IMR-90 (cell line): ENCODE results near the gene TNPO1. TPM values are rescaled to one million over a fixed set of nuclear protein-coding genes. Genes with fewer than 3 reads are reported as not detected.

Experiments
- ATAC-seq: fragments of 200-7000 bp; cut with Tn5 transposase; 2 replicates; pipeline ENCODE4 v1.9.1; 2020; ENCODE audit warnings: low read depth, mild to moderate bottlenecking, moderate library complexity
- BruUV-seq: library from RNA; stranded (reverse); fragments of 400-500 nt; replicated peaks from 2 replicates; lab custom pipeline; 2021; lab: Mats Ljungman, UMichigan
- CTCF ChIA-PET: fragments of 300-600 bp; formaldehyde crosslinking; extraction: SDS; loops from one replicate; lab custom pipeline; 2021; ENCODE audit warnings: antibody characterized with exemption; lab: Yijun Ruan, JAX
- POLR2A ChIA-PET: fragments of 300-600 bp; sonication (Branson Sonifier 250); formaldehyde crosslinking; loops from one replicate; lab custom pipeline; 2022; ENCODE audit warnings: antibody characterized with exemption; ENCODE audit not compliant: unreplicated experiment; lab: Charles Lee
- DNase-seq: peaks from one replicate; pipeline ENCODE4 v3.0.0; 2013
- H2AFZ ChIP-seq: replicated peaks from 2 replicates; pipeline ENCODE3; 2013; ENCODE audit warnings: low read length, mild to moderate bottlenecking; ENCODE audit not compliant: poor library complexity
- H2AK5ac ChIP-seq: 2 replicates; pipeline ENCODE4 v1.6.1; 2013; ENCODE audit warnings: low read depth, low read length, inconsistent platforms
- H2AK9ac ChIP-seq: replicated peaks from 2 replicates; pipeline ENCODE3; 2013; ENCODE audit warnings: mild to moderate bottlenecking, low read depth, low read length, moderate library complexity; ENCODE audit not compliant: poor library complexity
- H2BK120ac ChIP-seq: 2 replicates; pipeline ENCODE4 v1.6.1; 2013; ENCODE audit warnings: low read depth, low read length, inconsistent platforms
- H2BK15ac ChIP-seq: 3 replicates; pipeline ENCODE4 v1.6.1; 2013; ENCODE audit warnings: low read depth, low read length, inconsistent platforms
- H2BK20ac ChIP-seq: 2 replicates; pipeline ENCODE4 v1.6.1; 2013; ENCODE audit warnings: low read depth, mild to moderate bottlenecking, inconsistent platforms, low read length, moderate library complexity
- H2BK5ac ChIP-seq: 2 replicates; pipeline ENCODE4 v1.6.1; 2013; ENCODE audit warnings: mild to moderate bottlenecking, low read depth, low read length, inconsistent platforms; ENCODE audit not compliant: poor library complexity, severe bottlenecking
- H3K14ac ChIP-seq: replicated peaks from 2 replicates; pipeline ENCODE4 v1.6.1; 2013; ENCODE audit warnings: low read depth, low read length, inconsistent platforms
- H3K18ac ChIP-seq: 2 replicates; pipeline ENCODE4 v1.6.1; 2013; ENCODE audit warnings: low read depth, low read length, control low read depth
- H3K23ac ChIP-seq: 2 replicates; pipeline ENCODE4 v1.6.1; 2013; ENCODE audit warnings: low read depth, low read length, inconsistent platforms
- H3K27ac ChIP-seq: 2 replicates; pipeline ENCODE4 v1.5.1; 2013; ENCODE audit warnings: mild to moderate bottlenecking, control low read depth, low read length; ENCODE audit not compliant: insufficient read depth
- H3K27me3 ChIP-seq: 2 replicates; pipeline ENCODE4 v1.6.1; 2013; ENCODE audit warnings: low read length; ENCODE audit not compliant: control insufficient read depth, insufficient read depth
- H3K36me3 ChIP-seq: 2 replicates; pipeline ENCODE4 v1.6.1; 2013; ENCODE audit warnings: low read length, mixed read lengths; ENCODE audit not compliant: control insufficient read depth, insufficient read depth
- H3K4ac ChIP-seq: 2 replicates; pipeline ENCODE4 v1.6.1; 2013; ENCODE audit warnings: low read depth, low read length, inconsistent platforms
- H3K4me1 ChIP-seq: 2 replicates; pipeline ENCODE4 v1.6.1; 2013; ENCODE audit warnings: low read length, mixed read lengths; ENCODE audit not compliant: control insufficient read depth, insufficient read depth
- H3K4me2 ChIP-seq: 2 replicates; pipeline ENCODE4 v1.6.1; 2013; ENCODE audit warnings: low read depth, mild to moderate bottlenecking, control low read depth, low read length, moderate library complexity
- H3K4me3 ChIP-seq: 2 replicates; pipeline ENCODE4 v1.5.1; 2013; ENCODE audit warnings: low read depth, mild to moderate bottlenecking, control low read depth, low read length, moderate library complexity; ENCODE audit not compliant: insufficient read depth
- H3K56ac ChIP-seq: 2 replicates; pipeline ENCODE4 v1.6.1; 2013; ENCODE audit warnings: low read length, inconsistent platforms; ENCODE audit not compliant: insufficient read depth; ENCODE audit errors: extremely low read depth
- H3K79me1 ChIP-seq, 2 experiments: 2 replicates each; pipeline ENCODE4 v1.6.1; 2013; ENCODE audit warnings: low read length in 2 of 2, inconsistent platforms in 1 of 2, low read depth in 1 of 2
- H3K9ac ChIP-seq: 2 replicates; pipeline ENCODE4 v1.6.1; 2013; ENCODE audit warnings: low read depth, low read length, control low read depth
- H3K9me1 ChIP-seq: 2 replicates; pipeline ENCODE4 v1.6.1; 2013; ENCODE audit warnings: low read length, inconsistent platforms; ENCODE audit not compliant: insufficient read depth
- H3K9me3 ChIP-seq: 2 replicates; pipeline ENCODE4 v1.6.1; 2013; ENCODE audit warnings: low read length; ENCODE audit not compliant: control insufficient read depth, insufficient read depth
- H4K20me1 ChIP-seq: 2 replicates; pipeline ENCODE4 v1.6.1; 2013; ENCODE audit warnings: low read length, inconsistent platforms; ENCODE audit not compliant: insufficient read depth
- H4K5ac ChIP-seq: 2 replicates; pipeline ENCODE4 v1.6.1; 2013; ENCODE audit warnings: mild to moderate bottlenecking, low read depth, low read length, control low read depth
- H4K8ac ChIP-seq, 2 experiments: 2 replicates each; pipeline ENCODE4 v1.6.1; 2013; ENCODE audit warnings: low read depth in 2 of 2, low read length in 2 of 2, control low read depth in 1 of 2, inconsistent platforms in 1 of 2
- H4K91ac ChIP-seq: 2 replicates; pipeline ENCODE4 v1.6.1; 2013; ENCODE audit warnings: low read depth, low read length, inconsistent platforms; ENCODE audit not compliant: insufficient read depth
- BHLHE40 ChIP-seq: fragments of 150-350 bp; IDR thresholded peaks from 2 replicates; pipeline ENCODE4 v1.6.1; 2016; ENCODE audit warnings: mild to moderate bottlenecking, low read depth, low read length
- CEBPB ChIP-seq: IDR thresholded peaks from 2 replicates; pipeline ENCODE4 v1.6.1; 2012; ENCODE audit warnings: low read depth, low read length, improper control_type of control experiment
- FOS ChIP-seq: fragments of 150-350 bp; IDR thresholded peaks from 2 replicates; pipeline ENCODE4 v1.6.1; 2016; ENCODE audit warnings: low read depth, low read length
- MAZ ChIP-seq: IDR thresholded peaks from 2 replicates; pipeline ENCODE4 v1.6.1; 2012; ENCODE audit warnings: low read depth, mild to moderate bottlenecking, low read length, improper control_type of control experiment, moderate library complexity, borderline replicate concordance
- NFE2L2 ChIP-seq: fragments of 150-350 bp; IDR thresholded peaks from 2 replicates; pipeline ENCODE4 v1.6.1; 2016; ENCODE audit warnings: low read depth, mild to moderate bottlenecking, low read length
- RAD21 ChIP-seq: IDR thresholded peaks from 2 replicates; pipeline ENCODE4 v1.6.1; 2012; ENCODE audit warnings: low read length, improper control_type of control experiment
- SMC3 ChIP-seq: fragments of 150-350 bp; IDR thresholded peaks from 2 replicates; pipeline ENCODE4 v1.6.1; 2016; ENCODE audit warnings: low read depth, mild to moderate bottlenecking, antibody characterized with exemption, low read length, moderate library complexity
- WGBS, 2 experiments: methylation state at CpG; one replicate each; pipeline versions ENCODE4 v1.1.5 to v1.1.7; 2013; ENCODE audit warnings: missing lambda C conversion rate in 2 of 2; ENCODE audit not compliant: insufficient read length in 1 of 2; ENCODE audit errors: extremely low coverage in 2 of 2; 5-methylcytosine and 5-hydroxymethylcytosine counted together
- dilution Hi-C: fragments of 300-500 bp; cut with HindIII; formaldehyde crosslinking; loops from one replicate; pipeline ENCODE4 v1.14.3; 2018; ENCODE audit warnings: low sequenced_read_pairs; ENCODE audit not compliant: unreplicated experiment
- in situ Hi-C: fragments of 300-500 bp; cut with MboI; formaldehyde crosslinking; loops from 3 replicates; pipeline ENCODE4 v1.14.3; 2019; ENCODE audit warnings: low sequenced_read_pairs, inconsistent platforms, mixed read lengths
- intact Hi-C: fragments of 100-400 bp; cut with micrococcal nuclease; formaldehyde crosslinking; loops from 2 replicates; pipeline ENCODE4 v1.10.0; 2022
- polyA plus RNA-seq, 3 experiments: library from polyadenylated mRNA; depleted of rRNA; stranded (reverse); fragments of >200 nt; gene quantifications; 2 replicates each; pipeline ENCODE4 v1.2.3, GENCODE V29; 2012; ENCODE audit warnings: low replicate concordance in 1 of 3
- total RNA-seq: library from RNA; depleted of rRNA; stranded (reverse); fragments of >200 nt; gene quantifications from 2 replicates; pipeline ENCODE4 v1.2.3, GENCODE V29; 2012
- TF ChIP-seq, protein P1 (sequence below): fragments of 150-350 bp; IDR thresholded peaks from 2 replicates; pipeline ENCODE4 v1.6.1; 2016; ENCODE audit warnings: low read depth, mild to moderate bottlenecking, low read length, moderate library complexity, borderline replicate concordance

TNPO1 gene
- total and polyA plus RNA-seq, 2 of the 4 experiments (the other 2 are of a cell fraction), result 45.5 to 400 TPM

DNA sequence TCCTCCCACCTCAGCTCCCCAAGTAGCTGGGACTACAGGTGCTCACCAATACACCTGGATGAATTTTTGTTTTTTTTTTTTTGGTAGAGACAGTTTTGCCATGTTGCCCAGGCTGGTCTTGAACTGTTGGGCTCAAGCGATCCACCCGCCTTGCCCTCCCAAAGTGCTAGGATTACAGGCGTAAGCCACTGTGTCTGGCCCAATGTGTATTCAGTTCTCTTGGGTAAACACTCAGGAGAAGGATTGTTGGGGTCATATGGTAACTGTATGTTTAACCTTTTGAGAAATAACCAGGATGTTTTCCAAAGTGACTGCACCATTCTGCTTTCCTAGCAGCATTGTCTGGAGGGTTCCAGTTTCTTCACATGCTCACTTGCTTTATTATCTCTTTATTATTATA, 67.4 kb downstream of the TNPO1 start:
- no peak overlapping the region for H3K9ac ChIP-seq
- dilution Hi-C loops (no loop called here), in situ Hi-C loops (no loop called here), intact Hi-C loops (no loop called here)
- no CpG with 5 or more reads among the region's 3 CpGs for WGBS, 2 experiments
- H2AK9ac ChIP-seq, result no peak overlapping the region
- no peak overlapping the region for H4K8ac ChIP-seq
- no TSS peak for BruUV-seq
- no peak overlapping the region for H4K5ac ChIP-seq
- H3K4me2 ChIP-seq, result no peak overlapping the region
- H2AFZ ChIP-seq, result no peak overlapping the region
- no peak overlapping the region for H2BK15ac ChIP-seq
- H2BK20ac ChIP-seq, result no peak overlapping the region
- H4K20me1 ChIP-seq, result peaks cover 24% of the 10 kb centered on the region
- no peak overlapping the region for H3K23ac ChIP-seq
- peaks cover 30 to 65% of the 10 kb centered on the region in 2 experiments for H3K79me1 ChIP-seq
- no peaks in the 10 kb centered on the region; the same call in 1 of the 2 replicates for H3K4me1 ChIP-seq
- H3K9me3 ChIP-seq, result no peaks in the 10 kb centered on the region
- POLR2A ChIA-PET, result no interaction called here
- no peak for DNase-seq
- H3K36me3 ChIP-seq, result peaks cover 56% of the 10 kb centered on the region
- H3K56ac ChIP-seq, result no peak overlapping the region
- H3K9me1 ChIP-seq, result peaks cover 6% of the 10 kb centered on the region
- H3K27me3 ChIP-seq, result no peaks in the 10 kb centered on the region
- CTCF ChIA-PET, result interaction anchor here (0.6 kb wide), 1 partner anchor 34 kb away, joined by 5 read pairs; no protein-coding TSS in a partner anchor
- no peak overlapping the region for H2AK5ac ChIP-seq
- H2BK5ac ChIP-seq, result no peak overlapping the region
- H2BK120ac ChIP-seq, result no peak overlapping the region
- H3K27ac ChIP-seq, result no peak overlapping the region
- no peak overlapping the region for H4K91ac ChIP-seq
- H3K4ac ChIP-seq, result no peak overlapping the region
- no peak overlapping the region for H3K18ac ChIP-seq
- ATAC-seq, result no peak
- H3K4me3 ChIP-seq, result no peak overlapping the region
- H3K14ac ChIP-seq, result no peak overlapping the region
- TF ChIP-seq SMC3, result no peak
- no peak for TF ChIP-seq MAZ
- no peak for TF ChIP-seq CEBPB
- TF ChIP-seq BHLHE40, result no peak
- TF ChIP-seq, protein P1, sequence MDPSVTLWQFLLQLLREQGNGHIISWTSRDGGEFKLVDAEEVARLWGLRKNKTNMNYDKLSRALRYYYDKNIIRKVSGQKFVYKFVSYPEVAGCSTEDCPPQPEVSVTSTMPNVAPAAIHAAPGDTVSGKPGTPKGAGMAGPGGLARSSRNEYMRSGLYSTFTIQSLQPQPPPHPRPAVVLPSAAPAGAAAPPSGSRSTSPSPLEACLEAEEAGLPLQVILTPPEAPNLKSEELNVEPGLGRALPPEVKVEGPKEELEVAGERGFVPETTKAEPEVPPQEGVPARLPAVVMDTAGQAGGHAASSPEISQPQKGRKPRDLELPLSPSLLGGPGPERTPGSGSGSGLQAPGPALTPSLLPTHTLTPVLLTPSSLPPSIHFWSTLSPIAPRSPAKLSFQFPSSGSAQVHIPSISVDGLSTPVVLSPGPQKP, result no peak
- TF ChIP-seq NFE2L2, result no peak
- TF ChIP-seq RAD21, result no peak
- no peak for TF ChIP-seq FOS
